Stimulated activated CD8-positive, alpha-beta memory T cell treated with anti-CD3 and anti-CD28 coated beads, Interleukin-7, amount 100 ng/mL, for 24 hours (primary cell): ENCODE results near the gene NGRN.

Experiments used
- DNase-seq: peaks from one replicate; pipeline ENCODE4 v3.0.0-alpha.2; 2020; ENCODE audit warnings: low read depth

Gene NGRN

DNA sequence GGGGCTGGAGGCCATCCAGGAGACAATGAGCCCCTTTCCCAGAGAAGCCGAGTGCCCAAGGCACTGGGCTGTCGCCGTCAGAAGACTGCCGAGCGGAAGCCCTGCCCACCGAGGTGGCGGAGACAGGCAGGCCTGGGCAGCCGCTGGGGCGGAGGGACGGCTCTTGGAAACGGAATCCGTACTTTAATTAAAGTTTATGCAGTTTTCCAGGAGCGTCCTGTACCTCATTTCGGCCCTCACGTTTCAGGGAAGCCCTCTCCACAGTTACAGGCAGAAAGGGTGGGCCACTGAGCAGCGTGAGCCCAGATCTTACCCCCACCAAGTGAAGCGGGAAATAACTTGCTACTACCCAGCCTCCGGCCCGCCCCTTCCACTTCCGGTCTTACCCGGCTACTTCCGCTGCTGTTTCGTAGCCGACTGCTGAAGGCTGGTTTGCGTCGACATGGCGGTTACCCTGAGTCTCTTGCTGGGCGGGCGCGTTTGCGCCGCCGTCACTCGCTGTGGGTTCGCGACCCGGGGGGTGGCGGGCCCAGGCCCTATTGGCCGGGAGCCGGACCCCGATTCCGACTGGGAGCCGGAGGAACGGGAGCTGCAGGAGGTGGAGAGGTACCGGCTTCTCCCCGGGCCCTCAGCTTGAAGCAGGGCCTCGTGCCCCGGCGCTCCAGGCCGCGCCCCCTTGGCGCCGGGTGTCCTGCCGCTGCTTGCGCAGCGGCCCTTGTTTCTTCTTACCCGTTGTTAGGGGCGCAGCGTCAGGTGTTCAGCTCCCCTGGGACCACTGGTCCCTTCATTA, at the start of gene NGRN:
Gene NGRN (plus strand): TSS at position 402 of the 790 bp plus-strand sequence. CDS start 41 bp downstream, at position 443.
- DNase-seq, result peak; percentile 84

DNA sequence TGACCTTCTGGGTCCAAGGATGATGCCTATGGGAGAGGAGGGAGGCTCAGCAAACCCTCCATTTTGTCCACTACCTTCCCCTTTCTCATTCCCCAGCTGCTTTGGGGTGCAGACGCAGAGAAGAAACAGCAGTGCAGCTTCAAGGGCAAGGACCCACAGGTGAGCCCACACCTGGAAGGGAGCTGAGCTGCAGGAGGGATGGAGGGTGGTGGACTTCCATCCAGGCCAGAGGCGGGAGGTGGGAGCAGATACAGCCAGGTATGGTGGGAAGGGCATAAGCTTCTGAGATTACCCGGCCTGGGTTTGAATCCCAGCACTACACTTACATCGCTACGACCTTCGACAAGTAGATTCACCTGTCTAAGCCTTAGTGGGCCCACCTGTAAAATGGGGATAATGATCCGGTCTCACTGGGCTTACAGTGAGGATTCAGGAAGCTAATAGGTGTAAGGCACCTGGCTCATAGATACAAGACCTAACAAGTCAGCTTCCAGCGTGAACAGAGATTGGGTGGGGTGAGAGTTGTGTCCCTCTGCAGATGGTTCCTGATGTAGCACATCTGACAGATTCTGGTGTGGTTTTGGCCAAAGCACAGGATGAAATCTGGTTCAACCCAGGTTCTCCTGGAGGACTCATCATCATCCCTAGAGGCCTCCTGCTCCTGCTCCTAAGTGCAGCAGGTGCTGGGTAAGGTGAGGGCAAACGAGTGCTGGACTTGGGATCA, 47.6 kb upstream of the NGRN start:
- DNase-seq, result no peak

- no peak for DNase-seq
Measured at GRCh38 chr15:90219421-90220141, 45.9 kb upstream of the NGRN start.

DNA sequence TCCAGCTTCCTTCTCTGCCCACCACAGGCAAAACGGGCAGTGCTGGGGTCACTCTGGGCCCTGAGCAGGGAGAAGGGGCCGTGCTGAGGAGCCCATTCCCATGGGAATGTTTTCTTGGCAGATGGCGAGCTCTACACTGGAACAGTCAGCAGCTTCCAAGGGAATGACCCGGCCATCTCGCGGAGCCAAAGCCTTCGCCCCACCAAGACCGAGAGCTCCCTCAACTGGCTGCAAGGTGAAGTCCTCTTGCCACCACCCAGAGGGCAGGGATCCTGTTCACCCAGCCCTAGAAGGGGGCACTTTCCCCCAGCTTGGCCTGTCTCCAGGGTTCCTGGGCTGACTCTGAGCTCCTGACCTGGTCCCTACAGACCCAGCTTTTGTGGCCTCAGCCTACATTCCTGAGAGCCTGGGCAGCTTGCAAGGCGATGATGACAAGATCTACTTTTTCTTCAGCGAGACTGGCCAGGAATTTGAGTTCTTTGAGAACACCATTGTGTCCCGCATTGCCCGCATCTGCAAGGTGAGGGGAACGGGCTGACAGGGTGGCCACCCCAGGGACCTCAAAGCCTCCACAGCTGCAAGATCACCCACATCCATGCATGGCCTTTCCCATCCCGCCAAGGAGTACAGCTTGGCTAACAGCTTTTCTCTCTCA, 44.1 kb upstream of the NGRN start:
- DNase-seq, result no peak

- DNase-seq, result no peak
Measured at GRCh38 chr15:90222547-90222946, 42.9 kb upstream of the NGRN start.

DNA sequence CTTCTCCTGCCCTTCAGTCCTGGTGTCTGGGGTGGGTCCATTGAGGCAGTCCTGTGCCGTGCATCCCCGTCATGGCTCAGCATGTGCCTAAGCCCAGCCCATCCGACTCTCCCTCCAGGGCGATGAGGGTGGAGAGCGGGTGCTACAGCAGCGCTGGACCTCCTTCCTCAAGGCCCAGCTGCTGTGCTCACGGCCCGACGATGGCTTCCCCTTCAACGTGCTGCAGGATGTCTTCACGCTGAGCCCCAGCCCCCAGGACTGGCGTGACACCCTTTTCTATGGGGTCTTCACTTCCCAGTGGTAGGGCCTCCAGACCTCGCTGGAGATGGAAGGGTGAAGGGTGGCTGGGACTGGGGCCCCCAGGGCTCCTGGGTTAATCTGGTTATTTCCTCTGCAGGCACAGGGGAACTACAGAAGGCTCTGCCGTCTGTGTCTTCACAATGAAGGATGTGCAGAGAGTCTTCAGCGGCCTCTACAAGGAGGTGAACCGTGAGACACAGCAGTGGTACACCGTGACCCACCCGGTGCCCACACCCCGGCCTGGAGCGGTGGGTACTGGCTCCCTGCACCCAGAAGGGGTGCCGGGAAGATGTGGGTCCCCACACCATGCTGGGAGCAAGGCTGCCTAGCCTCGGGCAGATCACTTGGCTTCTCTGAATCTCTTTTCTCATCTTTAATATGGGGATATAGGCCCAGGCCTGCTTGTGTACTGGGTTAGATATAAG, 41.9 kb upstream of the NGRN start:
- DNase-seq, result no peak

DNA sequence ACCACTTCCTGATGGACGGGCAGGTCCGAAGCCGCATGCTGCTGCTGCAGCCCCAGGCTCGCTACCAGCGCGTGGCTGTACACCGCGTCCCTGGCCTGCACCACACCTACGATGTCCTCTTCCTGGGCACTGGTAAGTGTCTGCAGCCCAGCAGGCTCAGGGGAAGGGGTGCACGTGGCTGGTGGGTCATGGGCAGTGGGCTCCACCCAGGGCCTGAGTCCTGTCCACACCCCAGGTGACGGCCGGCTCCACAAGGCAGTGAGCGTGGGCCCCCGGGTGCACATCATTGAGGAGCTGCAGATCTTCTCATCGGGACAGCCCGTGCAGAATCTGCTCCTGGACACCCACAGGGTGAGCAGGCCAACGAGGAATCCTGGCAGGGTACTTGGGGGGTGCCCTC, 40.4 kb upstream of the NGRN start:
- no peak for DNase-seq

DNA sequence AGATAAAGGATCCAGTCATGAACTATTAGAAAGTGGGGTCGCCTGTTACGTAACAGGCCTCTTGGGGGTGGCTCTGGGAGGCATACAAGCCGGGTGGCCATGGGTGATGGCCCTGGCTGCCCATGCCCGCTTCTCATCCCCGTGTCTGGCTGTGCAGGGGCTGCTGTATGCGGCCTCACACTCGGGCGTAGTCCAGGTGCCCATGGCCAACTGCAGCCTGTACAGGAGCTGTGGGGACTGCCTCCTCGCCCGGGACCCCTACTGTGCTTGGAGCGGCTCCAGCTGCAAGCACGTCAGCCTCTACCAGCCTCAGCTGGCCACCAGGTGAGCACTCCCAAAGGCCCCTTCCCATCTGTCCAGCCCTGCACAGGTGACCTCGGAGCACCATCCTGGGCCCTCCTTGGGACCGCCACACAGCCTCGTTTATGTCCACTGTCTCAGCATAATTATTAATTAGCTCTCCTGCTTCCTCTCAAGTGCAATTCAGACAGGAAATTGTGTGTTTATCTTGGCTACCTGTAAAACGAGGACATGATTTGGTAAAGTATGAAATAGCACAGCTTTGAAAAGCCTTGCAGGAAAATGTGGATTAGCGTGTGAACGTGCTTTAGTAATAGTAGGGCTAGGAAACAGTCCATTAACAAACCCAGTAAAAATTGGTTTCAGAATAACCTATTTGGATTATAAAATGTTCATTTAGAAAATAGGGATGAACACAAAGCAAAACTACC, 39.8 kb upstream of the NGRN start:
- no peak for DNase-seq

DNA sequence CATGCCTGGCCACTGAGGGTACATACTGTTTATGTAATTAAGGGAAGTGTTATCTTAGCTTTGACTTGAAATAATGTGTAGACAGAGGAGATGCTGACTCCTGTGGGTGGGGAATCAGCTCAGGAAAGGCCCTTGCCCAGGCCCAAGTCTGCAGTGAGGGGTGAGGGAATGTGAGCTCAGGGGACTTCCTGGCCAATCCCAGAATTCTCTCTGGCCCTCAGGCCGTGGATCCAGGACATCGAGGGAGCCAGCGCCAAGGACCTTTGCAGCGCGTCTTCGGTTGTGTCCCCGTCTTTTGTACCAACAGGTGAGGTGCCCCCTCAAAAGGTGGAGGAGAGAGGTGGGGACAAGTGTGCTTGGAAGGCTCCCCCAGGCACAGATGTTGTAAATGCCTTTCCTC, 38.1 kb upstream of the NGRN start:
- DNase-seq, result no peak

- no peak for DNase-seq
Measured at GRCh38 chr15:90227816-90228772, 37.4 kb upstream of the NGRN start.

- no peak for DNase-seq
Measured at GRCh38 chr15:90228960-90229359, 36.5 kb upstream of the NGRN start.

DNA sequence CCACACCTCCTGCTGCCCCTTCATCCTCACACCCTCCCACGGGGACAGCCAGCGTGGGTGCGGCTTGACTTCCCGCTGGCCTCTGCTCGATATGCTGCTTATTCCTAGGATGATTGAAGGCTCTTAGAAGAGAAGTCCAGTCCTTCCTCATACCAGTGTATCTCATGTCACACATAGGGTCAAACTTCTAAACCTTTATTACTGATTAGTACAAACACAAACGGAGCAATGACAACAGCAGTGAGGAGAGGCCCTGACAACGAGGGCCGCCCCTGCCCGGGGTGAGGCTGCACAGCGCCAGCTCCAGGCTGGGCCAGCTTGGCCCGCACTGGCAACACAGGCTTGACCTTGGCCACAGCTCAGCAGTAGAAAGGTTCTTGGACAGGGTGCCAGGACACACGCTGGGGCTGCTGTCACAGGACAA, 35.4 kb upstream of the NGRN start:
- DNase-seq, result no peak

- no peak for DNase-seq
Measured at GRCh38 chr15:90230610-90231009, 34.9 kb upstream of the NGRN start.

DNA sequence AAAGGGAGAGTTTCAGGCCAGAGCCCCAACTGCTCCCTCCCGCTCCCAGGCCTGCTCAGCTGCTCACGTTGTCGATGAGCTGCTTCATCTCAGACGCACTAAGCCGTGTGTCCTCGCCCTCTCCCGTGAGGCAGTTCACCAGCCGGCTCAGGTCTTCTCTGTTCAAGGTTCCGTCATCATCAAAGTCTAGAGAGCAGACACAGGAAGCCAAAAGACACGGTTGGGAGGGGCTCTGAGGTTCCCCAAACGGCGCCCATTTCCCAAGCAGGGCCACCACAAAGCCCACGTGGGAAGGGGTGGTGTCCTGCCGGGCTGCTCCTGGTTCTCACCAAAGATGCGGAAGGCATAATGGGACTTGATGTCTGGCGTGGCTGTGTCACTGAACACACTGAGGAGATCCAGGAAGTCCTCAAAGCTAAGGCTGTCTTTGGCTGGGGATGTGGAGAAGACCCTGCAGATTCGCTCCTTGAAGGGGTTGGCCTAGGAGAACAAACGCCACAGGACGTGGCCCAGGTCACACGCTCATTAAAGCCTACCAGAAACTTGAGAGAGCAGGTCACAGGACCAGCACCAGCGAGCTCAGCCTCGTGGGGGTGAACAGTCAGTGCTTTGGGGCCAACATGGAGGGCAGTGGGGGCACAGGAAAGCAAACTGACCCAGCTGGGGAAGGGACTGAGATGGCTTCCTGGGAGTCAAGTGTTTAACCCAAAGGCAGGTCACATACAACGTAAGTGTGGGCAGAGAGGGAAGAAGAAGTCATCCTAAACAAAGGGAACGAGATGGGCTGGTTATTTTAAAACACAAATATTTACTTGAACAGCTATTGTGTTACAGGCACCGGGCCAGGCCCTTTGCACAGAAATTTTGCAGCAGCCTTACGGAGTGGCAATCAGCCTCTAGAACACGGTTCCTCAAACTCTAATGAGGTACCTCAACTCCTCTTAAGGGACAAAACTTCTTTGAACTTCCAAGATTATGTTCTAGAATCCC, 34.1 kb upstream of the NGRN start:
- peak; percentile 22 for DNase-seq

- DNase-seq, result no peak
Measured at GRCh38 chr15:90232196-90232595, 33.3 kb upstream of the NGRN start.

DNA sequence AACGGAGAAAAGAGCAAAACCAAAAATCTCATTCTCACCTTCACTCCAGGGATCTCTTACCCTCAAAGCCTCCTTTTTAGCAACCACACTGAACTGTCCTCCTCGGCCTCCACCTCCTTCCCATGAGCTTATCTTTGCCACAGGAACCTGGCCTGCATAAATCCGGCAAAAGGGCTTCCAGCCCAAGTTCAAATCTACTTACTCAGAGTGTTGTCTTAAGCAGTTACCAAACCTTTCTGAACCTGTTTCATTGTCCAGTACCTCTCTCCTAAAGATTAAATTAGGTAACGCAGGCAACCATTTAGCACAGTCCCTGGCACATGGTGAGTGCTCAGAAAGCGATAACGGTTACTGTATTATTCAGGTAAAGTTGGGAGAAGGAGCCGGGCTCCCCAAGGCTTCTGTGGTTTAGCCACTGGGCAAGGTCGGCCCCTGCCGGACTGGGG, 32.5 kb upstream of the NGRN start:
- no peak for DNase-seq

- DNase-seq, result peak; percentile 92
Measured at GRCh38 chr15:90233387-90234095, 31.9 kb upstream of the NGRN start, which contains the start of gene CIB1. Gene CIB1 (minus strand): TSS chr15:90233941. CDS start chr15:90233885, 56 bp downstream.
